CD1c-positive myeloid dendritic cell (primary cell): Measurements from ENCODE around the gene SATB1.
A peak's percentile ranks its signal among the peaks of the same experiment; 100 is the strongest.
"Not testable (repeated sequence)": the region's sequence is repeated elsewhere in the genome, so short reads cannot be mapped to it uniquely, and the experiment has no call there.

Experiments
- DNase-seq: peaks from one replicate; pipeline ENCODE4 v3.0.0-alpha.2; 2016; ENCODE audit errors: extremely low spot score

SATB1 gene

GRCh38 chr3:18351823-18352744, 73.1 kb downstream of the SATB1 start:
- no peak for DNase-seq

GRCh38 chr3:18351069-18351628, 74.0 kb downstream of the SATB1 start:
- no peak for DNase-seq

- no peak for DNase-seq
Measured at GRCh38 chr3:18349197-18349798, 75.8 kb downstream of the SATB1 start.

- no peak for DNase-seq
Measured at GRCh38 chr3:18346097-18346496, 79.0 kb downstream of the SATB1 start.

GRCh38 chr3:18345015-18345367, 80.1 kb downstream of the SATB1 start:
- no peak for DNase-seq

GRCh38 chr3:18344306-18345014, 80.7 kb downstream of the SATB1 start:
- DNase-seq: no peak

- no peak for DNase-seq
Measured at GRCh38 chr3:18343809-18344208, 81.3 kb downstream of the SATB1 start.

- no peak for DNase-seq
Measured at GRCh38 chr3:18338827-18339514, 86.2 kb downstream of the SATB1 start.

GRCh38 chr3:18337231-18337630, 87.9 kb downstream of the SATB1 start:
- no peak for DNase-seq

- DNase-seq: peak; percentile 16
Measured at GRCh38 chr3:18334837-18335601, 90.1 kb downstream of the SATB1 start.

- not testable (repeated sequence) for DNase-seq
Measured at GRCh38 chr3:18330772-18331441, 94.2 kb downstream of the SATB1 start.

- no peak for DNase-seq
Measured at GRCh38 chr3:18308096-18308650, 117.0 kb downstream of the SATB1 start.

GRCh38 chr3:18307529-18307928, 117.6 kb downstream of the SATB1 start:
- DNase-seq: no peak

GRCh38 chr3:18302517-18302916, 122.6 kb downstream of the SATB1 start:
- DNase-seq: no peak

- no peak for DNase-seq
Measured at GRCh38 chr3:18301781-18302180, 123.4 kb downstream of the SATB1 start.

- DNase-seq: no peak
Measured at GRCh38 chr3:18300916-18301315, 124.2 kb downstream of the SATB1 start.

- no peak for DNase-seq
Measured at GRCh38 chr3:18297126-18297525, 128.0 kb downstream of the SATB1 start.
